Body of pancreas (tissue), 4 donors: ENCODE data around the gene NFKB1.

Experiments
- POLR2A ChIP-seq, 3 donors: fragments of 450-650 bp; IDR thresholded peaks; one replicate each; pipeline ENCODE4 v1.6.1; 2016; ENCODE audit warnings: antibody characterized with exemption in 3 of 3, mild to moderate bottlenecking in 2 of 3
- TF ChIP-seq, protein P1 (sequence below), 7 experiments: fragments of 450-650 bp in 4 of 7; fragments of 200-600 bp in 3 of 7; sonication (generic) in 3 of 7; IDR thresholded peaks; one replicate each; pipeline ENCODE4 v1.5.1; 2016 to 2019; ENCODE audit warnings: antibody characterized with exemption in 7 of 7

- TF ChIP-seq, protein P1, sequence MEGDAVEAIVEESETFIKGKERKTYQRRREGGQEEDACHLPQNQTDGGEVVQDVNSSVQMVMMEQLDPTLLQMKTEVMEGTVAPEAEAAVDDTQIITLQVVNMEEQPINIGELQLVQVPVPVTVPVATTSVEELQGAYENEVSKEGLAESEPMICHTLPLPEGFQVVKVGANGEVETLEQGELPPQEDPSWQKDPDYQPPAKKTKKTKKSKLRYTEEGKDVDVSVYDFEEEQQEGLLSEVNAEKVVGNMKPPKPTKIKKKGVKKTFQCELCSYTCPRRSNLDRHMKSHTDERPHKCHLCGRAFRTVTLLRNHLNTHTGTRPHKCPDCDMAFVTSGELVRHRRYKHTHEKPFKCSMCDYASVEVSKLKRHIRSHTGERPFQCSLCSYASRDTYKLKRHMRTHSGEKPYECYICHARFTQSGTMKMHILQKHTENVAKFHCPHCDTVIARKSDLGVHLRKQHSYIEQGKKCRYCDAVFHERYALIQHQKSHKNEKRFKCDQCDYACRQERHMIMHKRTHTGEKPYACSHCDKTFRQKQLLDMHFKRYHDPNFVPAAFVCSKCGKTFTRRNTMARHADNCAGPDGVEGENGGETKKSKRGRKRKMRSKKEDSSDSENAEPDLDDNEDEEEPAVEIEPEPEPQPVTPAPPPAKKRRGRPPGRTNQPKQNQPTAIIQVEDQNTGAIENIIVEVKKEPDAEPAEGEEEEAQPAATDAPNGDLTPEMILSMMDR (IDR thresholded peaks at IDR 0.05), result no peak
- no peak for TF ChIP-seq POLR2A (IDR thresholded peaks at IDR 0.05)
Measured at GRCh38 chr4:102598086-102598761, 97.1 kb downstream of the NFKB1 start.
